HG03066 (cell line): ENCODE measurements around the gene CACNA1G.
A peak's percentile ranks its signal among the peaks of the same experiment; 100 is the strongest.

Experiments
- ATAC-seq: cut with Tn5 transposase; IDR thresholded peaks from one replicate; pipeline ENCODE4 v1.9.1; 2021; ENCODE audit warnings: low read depth; ENCODE audit not compliant: unreplicated experiment

CACNA1G gene

GRCh38 chr17:50560185-50560824, at the start of gene CACNA1G:
Gene CACNA1G (plus strand): TSS chr17:50560715. CDS start chr17:50561460, 745 bp downstream.
- peak; percentile 86 for ATAC-seq

GRCh38 chr17:50511058-50511457, 49.5 kb upstream of the CACNA1G start:
- ATAC-seq, result no peak

DNA sequence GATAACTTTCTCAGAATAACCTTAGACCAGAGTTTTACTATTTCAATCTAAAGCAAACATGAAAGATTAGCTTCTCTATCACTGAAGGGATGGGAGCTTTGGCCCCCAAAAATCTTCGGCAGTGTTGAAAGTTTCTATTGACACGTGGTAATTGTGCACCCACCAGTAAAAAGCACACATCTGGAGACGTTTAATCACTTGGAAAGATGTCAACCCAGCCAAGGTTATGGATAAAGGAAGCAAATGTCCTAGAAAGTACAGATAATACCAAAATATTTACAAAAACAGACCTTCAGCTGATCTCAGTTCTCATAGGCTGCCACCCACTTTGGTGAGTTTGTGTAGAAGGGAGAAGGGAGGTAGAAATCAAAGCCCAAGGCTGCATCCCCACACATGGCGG, 47.0 kb upstream of the CACNA1G start:
- no peak for ATAC-seq

DNA sequence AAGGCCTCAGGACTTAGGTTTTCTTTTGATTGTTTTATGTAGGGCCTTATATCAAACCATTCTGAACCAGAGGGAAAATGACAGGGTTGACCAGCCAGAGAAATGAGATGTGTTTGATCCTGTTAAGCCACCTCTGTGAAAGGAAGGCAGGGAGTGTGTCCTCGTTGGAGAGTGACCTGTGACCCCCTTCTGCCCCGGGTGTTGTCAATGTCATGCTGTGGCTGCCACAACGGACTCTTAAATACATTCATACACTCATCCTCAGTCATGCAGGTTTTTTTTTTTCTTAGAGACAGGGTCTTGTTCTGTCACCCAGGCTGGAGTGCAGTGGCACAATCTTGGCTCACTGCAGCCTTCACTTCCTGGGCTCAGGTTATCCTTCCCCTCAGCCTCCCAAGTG, 46.1 kb upstream of the CACNA1G start:
- no peak for ATAC-seq

DNA sequence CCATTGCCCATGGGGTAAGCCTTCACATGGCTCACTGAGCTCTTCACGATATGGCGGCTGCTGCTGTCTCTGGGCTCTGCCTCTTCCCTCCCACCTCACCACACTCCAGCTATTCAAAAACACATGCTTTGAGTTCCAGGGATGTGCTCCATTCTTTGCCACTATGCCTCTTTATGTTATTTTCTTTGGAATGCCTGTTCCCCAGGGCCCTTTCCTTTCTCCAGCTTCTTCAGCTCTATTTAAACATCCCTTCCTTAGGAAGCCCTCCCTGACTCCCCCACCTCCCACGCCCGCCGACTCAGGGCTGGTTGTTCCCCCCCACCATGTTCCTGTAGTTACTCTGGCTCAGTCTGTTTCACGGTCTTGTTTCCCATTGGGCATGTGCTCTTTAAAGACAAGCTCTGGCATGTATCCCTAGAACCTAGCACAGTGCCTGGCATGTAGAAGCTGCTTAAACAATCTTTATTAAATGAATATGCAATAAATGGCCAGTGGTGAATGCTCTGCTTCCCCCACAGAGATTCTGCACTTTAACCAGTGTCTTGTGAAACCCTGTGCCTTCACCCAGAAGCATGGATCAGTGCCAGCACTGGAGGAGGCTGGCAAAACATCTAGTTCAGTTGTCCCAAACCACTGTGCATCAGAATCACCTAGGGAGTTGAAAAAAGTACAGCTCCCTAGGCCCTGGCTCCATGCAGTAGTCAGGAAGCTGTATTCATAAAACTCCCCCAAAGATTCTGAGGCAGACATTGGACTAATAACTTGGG, 45.4 kb upstream of the CACNA1G start:
- no peak for ATAC-seq

GRCh38 chr17:50517011-50517410, 43.5 kb upstream of the CACNA1G start:
- no peak for ATAC-seq

DNA sequence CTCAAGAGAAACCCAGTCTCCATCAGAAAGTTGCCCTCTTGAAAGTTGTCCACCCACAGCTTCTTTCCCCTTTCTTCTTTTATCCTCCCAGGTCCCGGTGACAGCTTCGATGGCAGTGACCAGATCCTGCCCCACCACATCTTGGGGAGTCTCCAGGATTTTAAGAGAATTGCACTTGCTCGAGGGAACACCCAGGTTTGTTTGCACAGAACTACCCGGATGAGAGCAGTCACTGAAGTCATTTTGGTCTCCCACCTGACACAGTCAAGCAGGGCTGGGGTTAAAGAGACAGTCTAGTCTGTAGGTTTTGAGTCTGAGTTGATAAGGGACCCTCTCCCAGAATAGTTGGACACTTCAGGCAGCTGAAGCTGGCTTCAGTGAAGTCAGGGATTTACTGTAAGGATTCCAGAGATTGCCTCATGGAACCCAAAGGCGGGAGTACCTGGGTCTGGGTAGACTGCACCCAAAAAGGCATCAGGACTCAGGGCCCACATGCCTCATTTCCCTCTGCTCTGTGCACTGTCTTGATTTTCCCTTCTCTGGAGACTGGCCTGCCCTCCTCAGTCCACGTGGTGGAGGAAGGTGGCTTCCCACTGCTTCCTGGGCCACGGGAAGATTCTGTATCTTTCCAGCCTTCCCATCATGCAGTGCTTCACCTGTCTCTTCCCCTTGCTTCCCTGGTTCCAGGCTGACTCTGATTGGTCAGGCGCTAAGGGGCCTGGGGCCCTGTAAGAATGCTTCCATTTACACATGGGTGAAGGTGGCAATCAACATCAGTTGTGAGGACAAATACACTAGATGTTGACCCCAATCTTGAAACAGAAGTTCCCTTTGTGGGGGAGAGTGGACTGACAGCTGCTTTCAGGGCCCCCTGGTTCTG, 42.8 kb upstream of the CACNA1G start:
- no peak for ATAC-seq

GRCh38 chr17:50518384-50519023, 42.0 kb upstream of the CACNA1G start:
- ATAC-seq, result no peak

- no peak for ATAC-seq
Observed at GRCh38 chr17:50519141-50519834, 41.2 kb upstream of the CACNA1G start.

- no peak for ATAC-seq
Observed at GRCh38 chr17:50520483-50520882, 40.0 kb upstream of the CACNA1G start.

- no peak for ATAC-seq
Observed at GRCh38 chr17:50521514-50521913, 39.0 kb upstream of the CACNA1G start.

GRCh38 chr17:50522766-50523165, 37.7 kb upstream of the CACNA1G start:
- no peak for ATAC-seq

DNA sequence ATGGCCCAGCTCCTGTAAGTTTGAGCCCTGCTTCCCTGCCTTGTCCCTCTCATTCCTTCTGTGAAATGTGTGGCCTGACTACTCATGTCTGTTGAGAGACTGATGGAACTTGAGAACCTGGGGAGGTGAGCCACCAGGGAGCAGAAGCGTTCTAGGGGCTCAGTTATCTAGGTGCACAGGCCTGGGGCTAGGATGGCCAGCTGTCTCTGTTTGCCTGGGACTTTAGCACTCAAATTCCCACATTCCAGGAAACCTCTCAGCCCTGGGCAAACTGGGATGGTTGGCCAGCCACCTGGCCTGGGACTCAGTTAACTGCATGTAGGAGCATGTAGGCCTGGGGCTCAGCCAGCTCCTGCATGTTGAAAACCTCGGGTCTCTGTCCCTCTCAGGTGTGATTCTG, 37.3 kb upstream of the CACNA1G start:
- ATAC-seq, result no peak

DNA sequence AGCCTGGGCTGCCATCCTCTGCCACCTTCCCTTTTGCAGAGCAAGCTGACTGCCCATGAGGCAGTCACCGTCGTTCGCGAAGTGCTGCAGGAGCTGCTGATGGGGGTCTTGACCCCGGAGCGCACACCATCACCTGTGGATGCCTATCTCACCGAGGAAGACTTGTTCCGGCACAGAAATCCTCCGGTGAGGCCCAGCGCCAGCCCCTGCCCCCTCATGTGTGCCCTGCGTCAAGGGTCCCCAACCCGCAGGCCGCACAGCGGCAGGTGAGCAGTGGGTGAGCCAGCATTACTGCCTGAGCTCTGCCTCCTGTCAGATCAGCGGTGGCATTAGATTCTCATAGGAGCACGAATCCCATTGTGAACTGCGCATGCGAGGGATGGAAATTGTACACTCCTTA, 35.7 kb upstream of the CACNA1G start:
- no peak for ATAC-seq

DNA sequence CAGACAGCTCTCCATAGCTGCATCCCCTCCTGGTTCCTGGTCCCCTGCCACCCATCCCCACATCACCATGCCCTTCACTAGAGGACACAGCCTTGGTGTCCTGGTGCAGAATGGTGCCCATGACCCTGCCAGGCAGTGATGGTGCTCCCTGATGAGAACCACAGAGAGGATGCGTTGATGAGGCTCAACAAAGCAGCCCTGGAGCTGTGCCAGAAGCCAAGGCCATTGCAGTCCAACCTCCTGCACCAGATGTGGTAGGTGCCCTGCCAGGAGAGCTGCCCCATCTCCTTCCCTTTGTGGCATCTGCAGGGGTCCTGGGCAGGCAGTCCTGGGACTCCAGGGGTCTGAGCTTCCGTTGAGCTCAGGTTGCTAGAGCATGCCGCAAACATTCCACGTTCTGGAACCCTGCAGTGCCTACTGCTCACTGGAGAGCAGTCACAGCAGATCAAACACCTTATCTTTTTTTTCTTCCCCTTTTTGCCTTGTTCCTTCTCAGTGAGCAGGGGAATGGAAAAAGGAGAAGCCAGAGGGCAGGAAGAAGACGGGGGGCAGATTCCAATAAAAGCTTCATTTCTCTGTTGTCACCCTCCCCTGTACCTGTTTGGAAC, 33.3 kb upstream of the CACNA1G start:
- ATAC-seq, result no peak

DNA sequence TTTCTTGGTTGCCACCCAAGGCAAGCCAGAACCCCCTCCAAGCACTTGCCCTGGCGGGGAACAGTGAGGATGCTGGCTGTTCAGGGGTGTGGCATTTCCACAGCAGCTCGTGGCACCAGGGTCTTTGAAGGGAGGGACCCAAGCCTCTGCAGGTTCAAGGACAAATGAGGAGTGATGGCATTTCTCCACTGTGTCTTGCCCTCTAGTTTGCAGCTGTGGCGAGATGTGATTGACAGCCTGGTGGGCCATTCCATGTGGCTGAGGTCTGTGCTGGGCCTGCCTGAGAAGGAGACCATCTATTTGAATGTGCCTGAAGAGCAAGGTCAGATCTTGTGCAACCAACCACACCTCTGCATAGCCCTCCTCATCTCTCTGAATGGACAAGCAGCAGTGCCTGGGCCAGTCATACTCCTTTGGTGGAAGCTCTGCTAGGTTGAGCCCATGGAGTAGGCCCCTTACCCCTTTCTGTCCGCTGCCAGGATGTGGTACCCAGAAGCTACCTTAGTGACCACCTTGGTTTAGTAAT, 32.5 kb upstream of the CACNA1G start:
- no peak for ATAC-seq

GRCh38 chr17:50529849-50530248, 30.7 kb upstream of the CACNA1G start:
- ATAC-seq, result no peak

GRCh38 chr17:50531428-50532025, 29.0 kb upstream of the CACNA1G start:
- no peak for ATAC-seq

DNA sequence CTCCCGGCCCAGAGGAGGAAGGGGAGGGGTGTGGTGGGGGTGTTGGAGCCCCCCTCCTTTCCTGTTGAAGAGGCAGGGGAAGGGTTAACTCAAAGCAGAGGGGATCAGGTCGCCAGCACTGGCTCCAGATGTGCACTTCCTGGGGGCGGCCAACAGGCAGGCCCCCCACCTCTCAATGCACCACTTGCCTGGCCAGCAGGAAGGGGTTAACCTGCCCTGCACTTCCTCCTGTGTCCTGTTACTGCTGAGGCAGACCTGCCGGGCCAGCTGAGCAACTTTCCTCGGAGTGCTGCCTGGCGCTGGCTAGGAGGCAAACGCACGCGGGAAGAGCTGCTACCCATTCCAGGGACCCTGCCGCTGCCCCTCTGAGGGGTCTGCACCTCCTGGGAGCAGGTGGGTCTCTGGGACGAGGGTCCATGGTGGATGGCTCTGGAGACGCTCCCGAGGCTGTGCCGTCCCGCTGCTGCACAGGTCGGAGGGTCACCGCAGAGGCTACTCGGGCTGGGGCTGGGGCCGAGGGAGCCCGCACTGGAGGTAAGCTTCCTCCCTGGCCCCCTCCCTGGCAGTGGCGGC, 28.0 kb upstream of the CACNA1G start, which contains the start of gene EPN3:
Gene EPN3 (plus strand): TSS at position 284 of the 573 bp plus-strand sequence. CDS start 3,822 bp downstream, outside the sequence.
- no peak for ATAC-seq
